ENCODE measurements around the gene ETFDH. TPM values are rescaled to one million over a fixed set of nuclear protein-coding genes. Genes with fewer than 3 reads are reported as not detected.
"Not testable (repeated sequence)": the region's sequence is repeated elsewhere in the genome, so short reads cannot be mapped to it uniquely, and the experiment has no call there.

ETFDH gene
- polyA plus RNA-seq, 1 donor from 2014 or later, result 45.1 TPM

GRCh38 chr4:158754385-158755180 is 82.5 kb downstream of the ETFDH start:
- Histone ChIP-seq H4K20me1 (ENCODE audit: insufficient read depth) (no peaks in the 10 kb centered on the region), H3K9ac (ENCODE audit: low read length) (no peak overlapping the region), H2AFZ (ENCODE audit: low read depth, low read length) (no peak overlapping the region), H3K4me3 (ENCODE audit: low read length) (no peak overlapping the region), H3K79me2 (replicated peaks; ENCODE audit: insufficient read depth, low read length) (no peaks in the 10 kb centered on the region), H3F3A (ENCODE audit: insufficient read depth, low read length, poor library complexity, severe bottlenecking) (no peaks in the 10 kb centered on the region), H3K9me2 (ENCODE audit: insufficient read depth, low read length) (no peaks in the 10 kb centered on the region), H3K36me3 (ENCODE audit: insufficient read depth, low read length) (no peaks in the 10 kb centered on the region), H3K4me2 (ENCODE audit: low read length) (no peak overlapping the region), H3K27ac (ENCODE audit: low read length) (no peak overlapping the region), H3K9me3 (ENCODE audit: low read length) (no peaks in the 10 kb centered on the region), H3K27me3 (ENCODE audit: insufficient read depth, low read depth, low read length) (no peaks in the 10 kb centered on the region)
- no peak for TF ChIP-seq TAF1 (IDR thresholded peaks at IDR 0.05; ENCODE audit: low read depth)
- TF ChIP-seq, protein P1, sequence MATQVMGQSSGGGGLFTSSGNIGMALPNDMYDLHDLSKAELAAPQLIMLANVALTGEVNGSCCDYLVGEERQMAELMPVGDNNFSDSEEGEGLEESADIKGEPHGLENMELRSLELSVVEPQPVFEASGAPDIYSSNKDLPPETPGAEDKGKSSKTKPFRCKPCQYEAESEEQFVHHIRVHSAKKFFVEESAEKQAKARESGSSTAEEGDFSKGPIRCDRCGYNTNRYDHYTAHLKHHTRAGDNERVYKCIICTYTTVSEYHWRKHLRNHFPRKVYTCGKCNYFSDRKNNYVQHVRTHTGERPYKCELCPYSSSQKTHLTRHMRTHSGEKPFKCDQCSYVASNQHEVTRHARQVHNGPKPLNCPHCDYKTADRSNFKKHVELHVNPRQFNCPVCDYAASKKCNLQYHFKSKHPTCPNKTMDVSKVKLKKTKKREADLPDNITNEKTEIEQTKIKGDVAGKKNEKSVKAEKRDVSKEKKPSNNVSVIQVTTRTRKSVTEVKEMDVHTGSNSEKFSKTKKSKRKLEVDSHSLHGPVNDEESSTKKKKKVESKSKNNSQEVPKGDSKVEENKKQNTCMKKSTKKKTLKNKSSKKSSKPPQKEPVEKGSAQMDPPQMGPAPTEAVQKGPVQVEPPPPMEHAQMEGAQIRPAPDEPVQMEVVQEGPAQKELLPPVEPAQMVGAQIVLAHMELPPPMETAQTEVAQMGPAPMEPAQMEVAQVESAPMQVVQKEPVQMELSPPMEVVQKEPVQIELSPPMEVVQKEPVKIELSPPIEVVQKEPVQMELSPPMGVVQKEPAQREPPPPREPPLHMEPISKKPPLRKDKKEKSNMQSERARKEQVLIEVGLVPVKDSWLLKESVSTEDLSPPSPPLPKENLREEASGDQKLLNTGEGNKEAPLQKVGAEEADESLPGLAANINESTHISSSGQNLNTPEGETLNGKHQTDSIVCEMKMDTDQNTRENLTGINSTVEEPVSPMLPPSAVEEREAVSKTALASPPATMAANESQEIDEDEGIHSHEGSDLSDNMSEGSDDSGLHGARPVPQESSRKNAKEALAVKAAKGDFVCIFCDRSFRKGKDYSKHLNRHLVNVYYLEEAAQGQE (IDR thresholded peaks at IDR 0.05; ENCODE audit: borderline replicate concordance), result no peak
- no peak for TF ChIP-seq EP300 (conservative IDR thresholded peaks at IDR 0.05; ENCODE audit: poor library complexity, severe bottlenecking)
- TF ChIP-seq, protein P2, sequence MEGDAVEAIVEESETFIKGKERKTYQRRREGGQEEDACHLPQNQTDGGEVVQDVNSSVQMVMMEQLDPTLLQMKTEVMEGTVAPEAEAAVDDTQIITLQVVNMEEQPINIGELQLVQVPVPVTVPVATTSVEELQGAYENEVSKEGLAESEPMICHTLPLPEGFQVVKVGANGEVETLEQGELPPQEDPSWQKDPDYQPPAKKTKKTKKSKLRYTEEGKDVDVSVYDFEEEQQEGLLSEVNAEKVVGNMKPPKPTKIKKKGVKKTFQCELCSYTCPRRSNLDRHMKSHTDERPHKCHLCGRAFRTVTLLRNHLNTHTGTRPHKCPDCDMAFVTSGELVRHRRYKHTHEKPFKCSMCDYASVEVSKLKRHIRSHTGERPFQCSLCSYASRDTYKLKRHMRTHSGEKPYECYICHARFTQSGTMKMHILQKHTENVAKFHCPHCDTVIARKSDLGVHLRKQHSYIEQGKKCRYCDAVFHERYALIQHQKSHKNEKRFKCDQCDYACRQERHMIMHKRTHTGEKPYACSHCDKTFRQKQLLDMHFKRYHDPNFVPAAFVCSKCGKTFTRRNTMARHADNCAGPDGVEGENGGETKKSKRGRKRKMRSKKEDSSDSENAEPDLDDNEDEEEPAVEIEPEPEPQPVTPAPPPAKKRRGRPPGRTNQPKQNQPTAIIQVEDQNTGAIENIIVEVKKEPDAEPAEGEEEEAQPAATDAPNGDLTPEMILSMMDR (IDR thresholded peaks at IDR 0.05; ENCODE audit: poor library complexity, severe bottlenecking), result no peak
- TF ChIP-seq SMC3 (conservative IDR thresholded peaks at IDR 0.05; ENCODE audit: poor library complexity), result no peak
- TF ChIP-seq RAD21 (conservative IDR thresholded peaks at IDR 0.05), result no peak
- TF ChIP-seq MXI1 (conservative IDR thresholded peaks at IDR 0.05; ENCODE audit: poor library complexity, severe bottlenecking), result no peak
- no peak for TF ChIP-seq POLR2AphosphoS5 (IDR thresholded peaks at IDR 0.05)
- no peak for TF ChIP-seq EZH2 (IDR thresholded peaks at IDR 0.05; ENCODE audit: borderline replicate concordance, insufficient read depth, low read length, poor library complexity, severe bottlenecking)

DNA sequence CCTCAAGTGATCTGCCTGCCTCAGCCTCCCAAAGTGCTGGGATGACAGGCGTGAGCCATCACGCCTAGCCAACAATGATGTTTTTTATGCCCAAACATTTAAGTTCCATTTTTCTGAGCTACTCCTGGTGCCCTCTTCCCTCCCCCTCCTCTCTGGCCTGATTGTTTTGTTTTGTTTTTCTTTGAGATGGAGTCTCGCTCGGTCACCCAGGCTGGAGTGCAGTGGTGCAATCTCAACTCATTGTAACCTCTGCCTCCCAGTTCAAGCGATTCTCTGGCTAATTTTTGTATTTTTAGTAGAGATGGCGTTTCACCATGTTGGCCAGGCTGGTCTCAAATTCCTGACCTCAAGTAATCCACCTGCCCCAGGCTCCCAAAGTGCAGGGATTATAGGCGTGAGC is 83.7 kb downstream of the ETFDH start:
- not testable (repeated sequence) for H3K4me2 ChIP-seq (ENCODE audit: low read length); H3F3A ChIP-seq (ENCODE audit: insufficient read depth, low read length, poor library complexity, severe bottlenecking); H3K27ac ChIP-seq (ENCODE audit: low read length); H3K4me3 ChIP-seq (ENCODE audit: low read length); H2AFZ ChIP-seq (ENCODE audit: low read depth, low read length); H3K79me2 ChIP-seq (replicated peaks; ENCODE audit: insufficient read depth, low read length); H3K9me2 ChIP-seq (ENCODE audit: insufficient read depth, low read length); H3K36me3 ChIP-seq (ENCODE audit: insufficient read depth, low read length); H3K9ac ChIP-seq (ENCODE audit: low read length); H3K9me3 ChIP-seq (ENCODE audit: low read length); H4K20me1 ChIP-seq (ENCODE audit: insufficient read depth); H3K27me3 ChIP-seq (ENCODE audit: insufficient read depth, low read depth, low read length)

Data from neural cell (in vitro differentiated cells).